HG02588 (cell line): ENCODE results near the gene CDC42EP5.
"Not testable (repeated sequence)": the region's sequence is repeated elsewhere in the genome, so short reads cannot be mapped to it uniquely, and the experiment has no call there.

Experiments used
- ATAC-seq: cut with Tn5 transposase; IDR thresholded peaks from one replicate; pipeline ENCODE4 v1.9.1; 2021; ENCODE audit warnings: mild to moderate bottlenecking, moderate library complexity; ENCODE audit not compliant: unreplicated experiment

CDC42EP5 gene

DNA sequence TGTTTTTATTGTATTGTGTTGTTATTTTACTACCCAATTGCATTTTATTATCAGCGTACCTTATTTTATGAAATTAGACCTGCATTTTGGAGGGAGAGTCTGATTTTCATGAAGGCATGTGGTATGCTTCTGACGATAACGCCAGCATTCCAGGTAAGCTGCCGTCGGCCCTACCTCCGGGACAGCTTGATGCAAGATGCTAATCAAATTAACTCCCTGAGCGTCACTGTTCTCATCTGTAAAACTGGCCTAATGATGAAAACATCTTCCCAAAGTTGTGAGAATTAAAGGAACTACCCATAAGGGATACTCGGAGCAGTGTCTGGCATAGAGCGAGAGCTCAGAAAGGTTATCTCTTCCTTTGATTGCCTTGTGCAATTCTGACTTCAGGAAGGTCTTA lies 16.7 kb upstream of the CDC42EP5 start:
- no peak for ATAC-seq

DNA sequence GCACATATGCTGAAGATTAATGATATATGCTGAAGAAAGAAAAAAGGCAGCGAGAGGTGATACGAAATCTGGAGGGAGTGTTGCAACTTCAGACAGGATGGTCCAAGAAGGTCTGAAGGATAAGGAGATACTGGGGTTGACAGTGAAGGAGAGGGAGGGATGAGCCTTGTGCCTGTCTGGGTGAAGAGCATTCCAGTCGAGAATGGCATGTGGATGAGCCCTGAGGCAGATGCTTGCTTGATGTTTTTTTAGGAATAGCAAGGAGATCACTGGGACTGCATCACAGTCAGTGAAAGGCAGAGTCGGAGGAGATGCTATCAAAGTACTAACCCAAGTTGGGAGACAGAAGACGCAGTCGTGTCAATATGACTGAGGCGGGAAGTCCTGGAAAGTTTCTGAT lies 16.2 kb upstream of the CDC42EP5 start:
- ATAC-seq: no peak

DNA sequence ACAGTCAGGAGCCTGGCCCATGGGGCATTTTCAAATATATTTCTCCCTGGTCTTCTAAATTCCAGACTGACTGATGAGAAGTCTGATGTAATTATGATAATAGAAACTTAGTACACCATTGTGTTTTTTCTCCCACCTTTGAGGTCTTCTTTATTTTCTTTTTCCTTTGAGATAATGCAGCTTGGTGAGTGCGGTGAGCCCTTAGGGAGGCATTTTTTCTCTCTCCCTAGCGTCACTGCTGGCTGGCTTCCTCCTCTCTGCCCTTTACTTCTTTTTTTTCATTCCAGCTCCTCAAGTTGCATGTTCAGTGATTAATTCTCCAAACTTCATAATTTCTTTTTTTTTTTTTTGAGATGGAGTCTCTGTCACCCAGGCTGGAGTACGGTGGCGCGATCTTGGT lies 12.8 kb upstream of the CDC42EP5 start:
- no peak for ATAC-seq

DNA sequence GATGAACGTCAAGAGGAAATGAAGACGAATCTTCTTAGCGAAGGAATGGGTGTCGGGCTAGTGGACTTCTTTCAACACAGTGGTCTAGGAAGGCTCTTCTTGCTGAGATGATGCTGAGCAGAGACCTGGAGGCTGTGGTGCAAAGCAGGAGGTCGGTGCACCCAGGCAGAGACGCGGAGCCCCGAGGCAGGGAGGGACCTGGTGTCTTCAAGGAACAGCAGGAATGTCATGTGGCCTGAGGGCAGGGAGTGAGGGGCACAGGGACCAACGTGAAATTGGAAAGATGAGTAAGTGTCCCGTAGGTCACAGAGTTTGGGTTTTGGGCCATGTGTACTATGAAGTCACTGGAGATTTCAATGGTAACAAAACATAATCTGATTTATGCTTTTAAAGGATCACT lies 11.4 kb upstream of the CDC42EP5 start:
- no peak for ATAC-seq

GRCh38 chr19:54482889-54483288 lies 9.8 kb upstream of the CDC42EP5 start:
- no peak for ATAC-seq

GRCh38 chr19:54481326-54481930 lies 8.3 kb upstream of the CDC42EP5 start:
- no peak for ATAC-seq

DNA sequence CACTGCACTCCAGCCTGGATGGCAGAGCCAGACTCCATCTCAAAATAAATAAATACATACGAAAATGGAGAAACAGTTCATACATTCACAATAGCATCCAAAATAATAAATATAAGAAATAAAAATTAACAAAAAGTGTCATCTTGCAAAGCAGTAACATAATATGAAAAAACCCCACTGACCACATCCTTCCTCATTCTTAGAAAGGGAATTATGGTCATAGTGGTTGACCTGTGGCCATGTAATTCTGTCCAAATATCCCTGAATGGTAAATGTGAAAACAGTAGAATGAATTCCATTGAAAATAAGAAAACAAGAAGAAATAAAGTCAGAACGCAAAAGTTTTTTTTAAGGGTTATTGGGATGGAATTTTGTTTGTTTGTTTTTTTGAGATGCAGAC lies 7.0 kb upstream of the CDC42EP5 start:
- no peak for ATAC-seq

DNA sequence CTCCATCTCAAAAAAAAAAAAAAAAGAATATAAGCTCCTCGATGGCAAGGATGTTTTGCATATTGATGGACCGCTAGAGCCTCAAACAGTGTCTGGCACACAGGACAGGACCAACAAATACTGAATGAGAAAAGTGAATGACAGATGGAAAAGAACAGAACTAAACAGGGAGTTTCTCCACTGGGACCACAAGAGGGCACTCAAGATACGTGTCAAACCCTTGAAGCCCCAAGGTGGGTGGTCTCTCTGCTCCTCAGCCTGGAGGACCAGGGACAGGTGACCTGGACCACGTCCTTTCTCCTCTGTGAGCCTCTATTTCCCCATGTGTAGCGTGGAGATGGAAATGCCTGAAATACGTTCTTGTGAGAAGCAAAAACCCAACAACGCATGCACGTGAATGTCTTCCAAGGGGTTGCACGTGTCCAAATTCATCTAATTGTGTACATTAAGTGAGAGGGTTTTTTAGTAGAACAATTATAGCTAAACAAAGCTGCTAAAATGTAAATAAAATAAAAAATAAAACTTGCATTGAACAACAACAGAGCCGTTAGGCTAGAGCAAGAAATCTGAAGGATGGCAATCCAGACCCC lies 5.7 kb upstream of the CDC42EP5 start:
- ATAC-seq: no peak

DNA sequence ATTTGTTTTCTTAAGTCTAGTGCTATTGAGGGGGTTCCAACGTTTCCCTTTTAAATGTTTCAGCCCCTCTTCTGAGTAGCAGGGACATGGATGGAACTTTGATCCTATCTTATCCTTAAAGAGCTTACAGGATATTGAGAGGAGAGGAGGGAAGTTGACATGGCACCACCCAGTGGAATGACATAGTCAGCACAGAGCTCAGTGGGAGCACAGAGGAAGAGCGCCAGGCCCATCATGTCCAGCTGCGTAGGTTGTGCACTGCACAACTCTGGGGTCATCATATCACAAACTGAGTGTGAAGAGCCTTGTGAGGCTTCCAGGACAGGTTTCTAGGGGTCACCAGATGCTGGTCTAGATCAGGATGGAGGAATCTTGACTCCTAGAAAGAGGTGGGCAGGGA lies 4.6 kb upstream of the CDC42EP5 start:
- no peak for ATAC-seq

GRCh38 chr19:54475706-54476105 lies 2.6 kb upstream of the CDC42EP5 start:
- no peak for ATAC-seq

DNA sequence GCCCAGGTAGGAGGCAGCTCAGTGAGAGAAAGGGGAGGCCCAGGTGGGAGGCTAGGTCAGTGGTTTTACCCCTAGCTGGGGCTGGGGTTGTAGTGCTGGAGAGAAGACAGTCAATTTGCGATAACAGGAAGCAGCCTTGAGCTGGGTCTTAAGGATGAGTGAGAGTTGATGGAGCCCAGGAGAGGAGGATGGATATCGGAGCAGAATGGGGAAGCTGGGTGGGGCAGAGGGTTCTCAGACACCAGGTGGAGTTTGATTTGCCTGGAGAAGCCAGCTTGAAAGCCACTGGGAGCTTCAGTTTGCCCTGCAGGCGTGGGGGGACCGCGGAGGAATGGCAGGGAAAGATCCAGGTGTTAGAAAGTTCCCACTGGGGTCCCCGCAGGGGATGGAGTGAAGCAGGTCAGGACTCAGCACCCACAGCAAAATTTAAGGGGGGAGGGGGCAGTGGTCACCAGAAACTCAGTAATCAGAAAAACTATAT lies 836 bp upstream of the CDC42EP5 start:
- ATAC-seq: no peak

DNA sequence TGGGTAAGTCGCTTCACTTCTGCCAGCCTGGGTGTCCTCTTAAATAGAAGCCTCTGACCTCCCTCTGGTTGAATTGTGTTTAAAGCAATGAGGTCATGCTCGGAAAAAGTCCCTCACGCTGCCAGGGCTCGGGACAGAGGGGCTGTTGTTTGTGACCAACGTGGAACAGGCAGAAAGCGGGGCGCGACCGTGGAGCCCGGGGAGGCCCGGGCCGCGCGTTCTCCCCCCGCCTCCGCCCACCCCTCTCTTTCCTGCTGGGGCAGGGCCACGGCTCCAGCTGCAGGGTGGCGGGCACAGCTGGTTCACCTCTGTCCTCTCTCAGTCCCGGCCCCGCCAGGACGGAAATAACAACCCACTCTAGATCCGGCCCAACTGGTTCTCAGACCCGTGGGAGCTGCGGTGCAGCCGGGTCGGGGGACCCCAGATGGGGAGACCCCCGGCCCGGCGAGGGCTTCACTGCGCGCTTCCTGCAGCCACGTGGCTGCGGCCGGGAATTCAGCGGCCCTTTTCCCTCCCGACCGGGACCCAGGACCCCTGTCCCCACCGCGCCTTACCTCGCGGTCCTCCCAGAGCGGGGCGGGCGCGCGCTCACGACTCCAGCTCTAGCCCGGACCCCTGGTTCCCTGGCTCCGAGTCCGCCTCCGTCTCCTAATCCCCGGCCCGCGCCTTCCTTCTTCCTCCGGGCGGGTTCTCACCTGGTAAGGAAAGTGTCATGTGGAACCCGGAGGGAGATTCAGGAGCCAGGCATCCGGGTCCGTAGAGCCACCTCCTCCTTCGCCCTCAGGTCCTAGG lies 1.9 kb downstream of the CDC42EP5 start:
- ATAC-seq: no peak

GRCh38 chr19:54470276-54470887 lies 2.7 kb downstream of the CDC42EP5 start:
- ATAC-seq: no peak

DNA sequence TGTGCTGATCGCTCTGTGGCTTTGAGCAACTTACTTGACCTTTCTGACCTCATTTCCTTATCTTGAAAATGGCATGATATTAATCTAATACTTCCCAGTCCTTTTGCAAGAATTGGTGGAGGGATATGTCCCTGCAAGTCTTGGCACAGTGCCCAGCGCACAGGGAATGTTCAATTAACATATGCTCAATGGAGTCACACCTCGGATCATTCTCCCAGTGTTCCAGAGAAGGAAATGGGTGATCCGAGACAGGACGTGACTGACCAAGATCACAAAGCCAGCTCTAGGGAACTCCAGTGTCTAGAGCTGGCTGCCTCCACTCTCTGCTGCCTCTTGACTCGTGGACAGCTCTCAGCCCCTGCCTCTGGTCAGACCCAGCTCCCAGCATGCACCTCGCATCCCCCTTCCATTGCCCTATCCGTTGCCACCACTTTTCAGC lies 3.6 kb downstream of the CDC42EP5 start:
- no peak for ATAC-seq

DNA sequence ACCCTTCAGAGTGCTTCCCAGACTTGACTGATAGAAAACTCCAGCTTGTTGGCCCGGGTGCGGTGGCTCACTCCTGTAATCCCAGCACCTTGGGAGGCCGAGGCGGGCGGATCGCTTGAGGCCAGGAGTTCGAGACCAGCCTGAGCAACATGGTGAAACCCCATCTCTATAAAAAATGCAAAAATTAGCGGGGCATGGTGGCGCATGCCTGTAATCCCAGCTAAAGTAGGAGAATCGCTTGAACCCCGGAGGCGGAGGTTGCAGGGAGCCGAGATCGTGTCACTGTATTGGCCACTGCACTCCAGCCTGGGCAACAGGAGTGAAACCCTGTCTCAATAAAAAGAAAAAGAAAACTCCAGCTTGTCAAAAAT lies 7.0 kb downstream of the CDC42EP5 start:
- ATAC-seq: not testable (repeated sequence)

DNA sequence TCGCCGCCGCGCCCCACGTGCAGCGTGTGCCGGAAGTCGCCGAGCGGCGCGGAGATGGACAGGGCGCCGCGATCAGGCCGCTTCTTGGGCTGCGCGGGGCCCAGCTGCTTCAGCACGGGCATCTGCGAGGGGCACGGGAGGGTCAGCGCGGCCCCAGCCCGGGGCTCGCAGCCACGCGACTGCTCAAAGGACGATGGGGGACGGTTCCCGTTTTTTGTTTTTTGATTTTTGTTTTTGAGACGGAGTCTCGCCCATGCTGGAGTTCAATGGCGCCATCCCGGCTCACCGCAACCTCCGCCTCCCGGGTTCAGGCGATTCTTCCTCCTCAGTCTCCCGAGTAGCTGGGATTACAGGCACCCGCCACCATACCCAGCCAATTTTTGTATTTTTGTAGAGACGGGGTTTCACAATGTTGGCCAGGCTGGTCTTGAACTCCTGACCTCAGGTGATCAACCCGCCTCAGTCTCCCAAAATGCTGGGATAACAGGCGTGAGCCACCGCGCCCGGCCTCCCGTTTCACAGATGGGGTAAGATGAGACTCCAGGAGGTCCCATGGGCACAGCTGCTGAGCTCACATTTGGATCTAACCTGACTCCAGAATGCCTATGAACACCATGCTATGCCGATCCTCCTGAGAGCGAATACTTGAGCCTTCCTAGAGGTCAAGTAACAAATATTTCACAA lies 7.5 kb downstream of the CDC42EP5 start:
- no peak for ATAC-seq

DNA sequence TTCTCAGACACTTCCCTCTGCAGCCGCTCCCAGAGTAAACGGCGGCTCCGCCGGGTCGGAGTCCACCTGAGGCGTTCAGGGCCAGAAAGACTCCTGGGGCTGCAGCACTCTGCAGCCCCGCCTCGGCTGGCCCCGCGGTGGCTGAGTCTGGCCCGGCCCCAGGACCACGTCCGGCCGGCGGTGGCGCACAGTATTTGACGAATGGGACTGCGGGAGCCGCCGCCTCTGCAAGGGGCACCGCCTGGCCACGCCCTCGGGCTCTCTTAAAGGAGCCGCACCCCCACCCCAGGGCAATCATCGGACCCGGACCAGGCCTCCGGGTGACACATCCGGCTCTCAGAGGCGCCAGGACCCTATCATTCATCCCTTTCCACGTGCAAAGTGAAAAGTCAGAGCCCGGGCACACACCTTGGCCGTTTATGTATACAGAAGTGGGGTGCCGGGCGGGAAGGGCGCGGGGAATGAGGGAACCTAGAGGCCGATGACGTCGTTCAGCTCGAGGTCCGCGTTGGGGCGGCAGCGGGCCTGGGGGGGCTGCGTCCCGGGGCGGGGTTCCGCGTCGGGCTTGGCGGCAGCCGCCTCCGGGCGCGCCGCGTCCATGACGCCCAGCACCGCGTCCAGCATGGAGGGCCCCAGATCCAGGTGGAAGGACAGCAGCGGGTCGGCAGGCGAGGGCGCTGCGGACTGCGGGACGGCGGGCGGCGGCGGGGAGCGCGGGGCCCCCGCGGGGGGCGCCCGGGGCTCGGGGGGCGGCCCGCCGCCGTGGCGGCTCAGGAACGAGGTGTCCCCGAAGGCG lies 8.3 kb downstream of the CDC42EP5 start:
- peak; percentile 41 for ATAC-seq

DNA sequence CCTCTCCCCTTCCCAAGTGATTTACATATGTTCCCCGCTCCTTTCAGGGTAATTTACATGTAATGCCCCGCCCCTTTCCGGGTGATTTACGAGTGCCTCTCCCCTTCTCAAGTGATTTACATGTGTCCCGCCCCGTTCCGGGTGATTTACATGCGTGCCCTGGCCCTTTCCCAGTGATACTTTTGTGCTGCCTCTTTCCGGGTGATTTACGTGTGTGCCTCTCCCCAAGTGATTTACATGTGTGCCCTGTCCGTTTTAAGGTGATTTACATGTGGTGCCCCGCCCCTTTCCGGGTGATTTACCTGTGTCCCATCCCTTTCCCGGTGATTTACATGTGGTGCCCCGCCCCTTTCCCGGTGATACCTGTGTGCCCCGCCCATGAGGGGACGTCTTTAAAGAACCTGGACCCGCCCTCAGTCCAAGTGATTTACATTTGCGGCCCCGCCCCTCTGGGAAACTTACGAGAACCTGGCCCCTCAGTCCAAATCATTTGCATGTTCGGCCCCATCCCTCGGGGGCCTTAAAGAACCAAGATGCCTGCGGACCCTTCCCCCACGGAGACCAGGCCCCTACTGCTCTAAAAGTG lies 9.0 kb downstream of the CDC42EP5 start:
- peak; percentile 43 for ATAC-seq

DNA sequence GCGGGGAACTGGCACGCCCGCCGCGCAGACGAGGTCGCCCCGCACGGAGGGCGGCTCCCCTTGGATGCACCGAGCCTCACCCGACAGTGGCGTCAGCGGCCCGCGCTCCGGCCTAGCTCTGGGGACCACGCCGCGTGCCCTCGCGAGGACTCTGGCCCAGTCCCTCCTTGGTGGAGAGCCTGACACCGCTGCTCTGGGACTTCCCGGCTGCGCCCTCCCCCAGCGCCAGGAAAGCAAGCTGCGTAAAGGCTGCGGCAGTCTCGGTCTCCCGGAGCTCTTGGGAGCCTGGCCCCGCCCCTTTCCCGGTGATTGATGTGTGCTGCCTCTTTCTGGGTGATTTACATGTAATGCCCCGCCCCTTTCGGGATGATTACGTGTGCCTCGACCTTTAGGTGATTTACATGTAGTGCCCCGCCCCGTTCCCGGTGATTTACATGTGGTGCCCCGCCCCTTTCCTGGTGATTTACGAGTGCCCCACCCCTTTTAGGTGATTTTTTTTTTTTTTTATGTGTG lies 9.5 kb downstream of the CDC42EP5 start, which contains the start of gene LENG9:
TSS of gene LENG9 (minus strand) at position 248 of the 513 bp plus-strand sequence. CDS start 252 bp downstream, outside the sequence.
- peak; percentile 46 for ATAC-seq
